PC-3 (cell line): ENCODE results near the gene SLC38A10.

Source experiments
- CTCF ChIP-seq: fragments of 300-600 bp; sonication (generic); conservative IDR thresholded peaks from 2 replicates; pipeline ENCODE4 v1.5.1; 2017; ENCODE audit warnings: antibody characterized with exemption, low read depth, mild to moderate bottlenecking, low read length
- EZH2phosphoT487 ChIP-seq: fragments of 300-600 bp; sonication (generic); IDR thresholded peaks from 2 replicates; pipeline ENCODE4 v1.6.1; 2018; ENCODE audit warnings: mild to moderate bottlenecking, antibody characterized with exemption, low read length, borderline replicate concordance

GRCh38 chr17:81332118-81332834 lies 37.2 kb upstream of the SLC38A10 start:
- TF ChIP-seq CTCF, result no peak
- TF ChIP-seq EZH2phosphoT487, result no peak
